Spleen (tissue), 11 donors: ENCODE results near the gene AHI1. TPM values are rescaled to one million over a fixed set of nuclear protein-coding genes. Genes with fewer than 3 reads are reported as not detected.

Source experiments
- DNase-seq: peaks from one replicate; pipeline ENCODE4 v3.0.0-alpha.2; 2020
- H3K27ac ChIP-seq, 8 donors: fragments of 200-600 bp; sonication (generic) in 7 of 8; 1 replicate in 4 of 8; 2 replicates in 4 of 8; pipeline versions ENCODE4 v1.5.0 to v1.8.0; 2016 to 2021; ENCODE audit warnings: inconsistent platforms in 4 of 8, mild to moderate bottlenecking in 4 of 8, moderate library complexity in 1 of 8
- H3K27me3 ChIP-seq, 7 donors: fragments of 200-600 bp; sonication (generic) in 6 of 7; replicated peaks in 1 of 7; 1 replicate in 4 of 7; 2 replicates in 3 of 7; pipeline versions ENCODE4 v1.5.0 to v1.8.0; 2016 to 2021; ENCODE audit warnings: inconsistent platforms in 3 of 7, mild to moderate bottlenecking in 1 of 7
- H3K36me3 ChIP-seq, 6 donors: fragments of 200-600 bp; sonication (generic) in 5 of 6; 1 replicate in 4 of 6; 2 replicates in 2 of 6; pipeline versions ENCODE4 v1.5.0 to v1.8.0; 2016 to 2021; ENCODE audit warnings: inconsistent platforms in 2 of 6
- H3K4me1 ChIP-seq, 6 donors: fragments of 200-600 bp; sonication (generic) in 5 of 6; 1 replicate in 3 of 6; 2 replicates in 3 of 6; pipeline versions ENCODE4 v1.5.0 to v1.8.0; 2016 to 2021; ENCODE audit warnings: inconsistent platforms in 3 of 6
- H3K4me3 ChIP-seq, 8 donors: fragments of 200-600 bp; sonication (generic) in 7 of 8; 1 replicate in 4 of 8; 2 replicates in 4 of 8; pipeline versions ENCODE4 v1.5.0 to v1.8.0; 2016 to 2021; ENCODE audit warnings: inconsistent platforms in 4 of 8, mild to moderate bottlenecking in 4 of 8, moderate library complexity in 2 of 8
- H3K9me3 ChIP-seq, 8 donors: fragments of 200-600 bp; sonication (generic) in 7 of 8; 1 replicate in 4 of 8; 2 replicates in 4 of 8; pipeline versions ENCODE4 v1.5.0 to v1.8.0; 2016 to 2021; ENCODE audit warnings: inconsistent platforms in 4 of 8
- POLR2A ChIP-seq, 3 donors: fragments of 450-650 bp; IDR thresholded peaks; one replicate each; pipeline ENCODE4 v1.5.1; 2017; ENCODE audit warnings: antibody characterized with exemption in 3 of 3, mild to moderate bottlenecking in 1 of 3
- POLR2AphosphoS5 ChIP-seq, 3 donors: sonication (generic); formaldehyde crosslinking; IDR thresholded peaks; one replicate each; pipeline ENCODE4 v1.5.1; 2017; ENCODE audit warnings: antibody characterized with exemption in 3 of 3
- WGBS, 5 donors: extraction: QIAGEN DNeasy Blood & Tissue Kit in 3 of 5; methylation state at CpG; one replicate each; pipeline versions ENCODE4 v1.1.5 to v1.1.7; 2013 to 2018; 5-methylcytosine and 5-hydroxymethylcytosine counted together
- intact Hi-C: fragments of 100-400 bp; cut with DNase I; formaldehyde crosslinking; loops from one replicate; pipeline ENCODE4 v1.15.0; 2023; ENCODE audit warnings: low total_unique reads
- polyA plus RNA-seq, 3 donors: library from polyadenylated mRNA; stranded (reverse); fragments of 200-250 nt; gene quantifications; one replicate each; pipeline ENCODE4 v1.2.1, GENCODE V29; 2013
- total RNA-seq, 7 donors: library from RNA; depleted of rRNA in 3 of 7; stranded (reverse); fragments of >200 nt in 3 of 7; fragmentation: NEBNext Ultra II Directional in 4 of 7; extraction: Animal tissue kit (Norgen Biotek cat#: 25700) in 4 of 7; gene quantifications; one replicate each; pipeline versions ENCODE4 v1.1.0 to v1.2.1, GENCODE V29; 2016 to 2021
- TF ChIP-seq, protein P1 (sequence below), 11 experiments: fragments of 200-600 bp in 7 of 11; fragments of 450-650 bp in 4 of 11; sonication (generic) in 4 of 11; IDR thresholded peaks in 8 of 11; conservative IDR thresholded peaks in 3 of 11; 1 replicate in 7 of 11; 2 replicates in 4 of 11; pipeline versions ENCODE4 v1.4.0 to v1.8.0; 2016 to 2021; ENCODE audit warnings: antibody characterized with exemption in 11 of 11, inconsistent platforms in 4 of 11, mild to moderate bottlenecking in 1 of 11
- donor health status: healthy with polysubstance abuse.
- donor health status: DM: no; HTN: no; CAD: no; lungs with moderate emphysema.
- donor health status: DM: no; HTN: no; CAD: no.
- donor health status: Bipolar disorder and iron deficiency.
- donor health status: healthy.
- donor health status: DM: no; HTN: no; CAD: no.
- donor health status: DM: yes; HTN: yes; CAD: no.

The AHI1 gene
- total and polyA plus RNA-seq, 10 donors: 3.6 to 21.8 (median 16.9) TPM

DNA sequence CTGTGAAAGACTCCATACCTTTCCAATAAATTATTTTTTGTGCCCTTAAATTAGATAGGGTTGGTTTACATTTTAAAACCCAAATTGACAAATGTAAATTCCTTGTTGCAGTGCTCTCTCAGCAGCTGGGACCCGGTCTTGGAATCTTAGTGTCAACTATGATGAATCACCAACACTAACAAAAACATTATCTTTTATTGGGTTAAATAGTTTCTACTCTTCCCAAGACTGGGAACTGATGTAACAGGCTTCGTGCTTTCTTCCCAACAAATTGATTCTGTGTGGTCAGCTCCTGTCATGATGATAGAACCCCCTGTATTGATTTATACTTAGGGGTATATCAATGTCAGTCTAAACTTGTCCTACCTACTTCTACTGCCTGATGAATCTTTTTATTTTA is 23.2 kb upstream of the AHI1 start:
- Histone ChIP-seq H3K4me3 (no peak overlapping the region), H3K4me1 (no peaks in the 10 kb centered on the region), H3K27ac (no peak overlapping the region), H3K27me3 (no peaks in the 10 kb centered on the region), H3K36me3 (no peaks in the 10 kb centered on the region), H3K9me3 (no peaks in the 10 kb centered on the region)
- DNase-seq: no peak
- TF ChIP-seq, protein P1, sequence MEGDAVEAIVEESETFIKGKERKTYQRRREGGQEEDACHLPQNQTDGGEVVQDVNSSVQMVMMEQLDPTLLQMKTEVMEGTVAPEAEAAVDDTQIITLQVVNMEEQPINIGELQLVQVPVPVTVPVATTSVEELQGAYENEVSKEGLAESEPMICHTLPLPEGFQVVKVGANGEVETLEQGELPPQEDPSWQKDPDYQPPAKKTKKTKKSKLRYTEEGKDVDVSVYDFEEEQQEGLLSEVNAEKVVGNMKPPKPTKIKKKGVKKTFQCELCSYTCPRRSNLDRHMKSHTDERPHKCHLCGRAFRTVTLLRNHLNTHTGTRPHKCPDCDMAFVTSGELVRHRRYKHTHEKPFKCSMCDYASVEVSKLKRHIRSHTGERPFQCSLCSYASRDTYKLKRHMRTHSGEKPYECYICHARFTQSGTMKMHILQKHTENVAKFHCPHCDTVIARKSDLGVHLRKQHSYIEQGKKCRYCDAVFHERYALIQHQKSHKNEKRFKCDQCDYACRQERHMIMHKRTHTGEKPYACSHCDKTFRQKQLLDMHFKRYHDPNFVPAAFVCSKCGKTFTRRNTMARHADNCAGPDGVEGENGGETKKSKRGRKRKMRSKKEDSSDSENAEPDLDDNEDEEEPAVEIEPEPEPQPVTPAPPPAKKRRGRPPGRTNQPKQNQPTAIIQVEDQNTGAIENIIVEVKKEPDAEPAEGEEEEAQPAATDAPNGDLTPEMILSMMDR (IDR thresholded peaks at IDR 0.05 in 8 of 11, conservative IDR thresholded peaks at IDR 0.05 in 3 of 11): no peak
- 74 to 84% (median 82%) methylated on average over 2 of the region's 2 CpGs for WGBS, 5 donors
- intact Hi-C loops: no loop called here

DNA sequence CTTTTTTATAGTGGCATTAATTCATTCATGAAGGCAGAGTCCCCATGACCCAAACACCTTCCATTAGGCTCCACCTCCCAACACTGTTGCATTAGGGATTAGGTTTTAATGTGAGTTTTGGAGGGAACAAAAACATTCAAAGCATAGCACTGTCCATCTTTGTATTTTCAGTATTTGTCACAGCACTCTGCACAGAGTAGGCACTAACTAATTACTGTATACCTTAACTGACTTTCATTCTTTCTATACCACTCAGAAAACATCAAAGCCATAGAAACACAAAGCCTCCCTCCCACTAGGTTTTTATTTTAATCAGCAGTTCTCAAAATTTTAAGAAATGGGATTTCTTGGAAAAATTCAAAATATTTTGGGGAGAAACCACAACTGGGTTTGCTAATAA is 21.8 kb upstream of the AHI1 start:
- no peaks in the 10 kb centered on the region for H3K4me1 ChIP-seq
- no peak overlapping the region for H3K27ac ChIP-seq
- DNase-seq: no peak
- no peak overlapping the region for H3K4me3 ChIP-seq
- no peaks in the 10 kb centered on the region for H3K9me3 ChIP-seq
- H3K27me3 ChIP-seq: no peaks in the 10 kb centered on the region
- TF ChIP-seq, protein P1 (IDR thresholded peaks at IDR 0.05 in 8 of 11, conservative IDR thresholded peaks at IDR 0.05 in 3 of 11): no peak
- no peak for TF ChIP-seq POLR2AphosphoS5 (IDR thresholded peaks at IDR 0.05)
- no peak for TF ChIP-seq POLR2A (IDR thresholded peaks at IDR 0.05)
- no peaks in the 10 kb centered on the region for H3K36me3 ChIP-seq
- intact Hi-C loops: no loop called here

DNA sequence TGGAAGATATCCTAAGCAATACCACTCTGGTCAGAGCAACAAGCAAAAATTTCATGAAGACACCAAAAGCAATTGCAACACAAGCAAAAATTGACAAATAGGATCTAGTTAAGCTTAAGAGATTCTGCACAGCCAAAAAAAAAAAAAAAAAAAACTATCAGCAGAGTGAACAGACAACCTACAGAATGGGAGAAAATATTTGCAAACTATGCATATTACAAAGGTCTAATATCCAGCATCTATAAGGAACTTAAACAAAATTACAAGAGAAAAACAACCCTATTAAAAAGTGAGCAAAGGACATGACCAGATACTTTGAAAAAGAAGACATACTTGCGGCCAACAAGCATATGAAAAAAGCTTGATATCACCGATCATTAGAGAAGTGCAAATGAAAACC is 20.0 kb upstream of the AHI1 start:
- intact Hi-C loops: no loop called here
- H3K9me3 ChIP-seq: no peaks in the 10 kb centered on the region
- no peaks in the 10 kb centered on the region for H3K27me3 ChIP-seq
- no peaks in the 10 kb centered on the region for H3K36me3 ChIP-seq
- WGBS, 5 donors: 94 to 97% (median 97%) methylated on average over 2 of the region's 2 CpGs
- H3K4me3 ChIP-seq: no peak overlapping the region
- no peaks in the 10 kb centered on the region for H3K4me1 ChIP-seq
- TF ChIP-seq POLR2AphosphoS5 (IDR thresholded peaks at IDR 0.05) (no peak), POLR2A (IDR thresholded peaks at IDR 0.05) (no peak)
- TF ChIP-seq, protein P1 (IDR thresholded peaks at IDR 0.05 in 8 of 11, conservative IDR thresholded peaks at IDR 0.05 in 3 of 11): no peak
- no peak overlapping the region for H3K27ac ChIP-seq
- no peak for DNase-seq

DNA sequence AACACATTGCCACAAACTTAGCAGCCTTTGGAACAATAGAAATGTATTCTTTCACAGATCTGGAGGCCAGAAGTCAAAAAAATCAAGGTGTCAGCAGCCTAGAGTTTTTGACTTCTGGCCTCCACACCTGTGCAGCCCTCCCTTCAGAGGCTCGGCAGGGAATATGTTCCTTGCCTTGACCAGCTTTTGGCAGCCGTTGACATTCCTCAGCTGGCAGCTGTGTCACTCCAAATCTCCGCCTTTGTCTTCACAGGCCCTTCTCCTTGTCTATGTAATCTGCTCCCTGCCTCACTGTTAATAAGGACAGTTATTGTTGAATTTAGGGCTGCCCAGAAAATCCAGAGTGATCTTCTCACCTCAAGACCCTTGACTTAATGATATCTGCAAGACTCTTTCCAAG is 17.2 kb upstream of the AHI1 start:
- Histone ChIP-seq H3K4me3 (no peak overlapping the region), H3K27me3 (no peaks in the 10 kb centered on the region), H3K9me3 (no peaks in the 10 kb centered on the region), H3K27ac (no peak overlapping the region), H3K36me3 (no peaks in the 10 kb centered on the region), H3K4me1 (no peaks in the 10 kb centered on the region)
- DNase-seq: no peak
- intact Hi-C loops: no loop called here
- TF ChIP-seq POLR2A (IDR thresholded peaks at IDR 0.05): no peak
- no peak for TF ChIP-seq POLR2AphosphoS5 (IDR thresholded peaks at IDR 0.05)
- TF ChIP-seq, protein P1 (IDR thresholded peaks at IDR 0.05 in 8 of 11, conservative IDR thresholded peaks at IDR 0.05 in 3 of 11): no peak
- 85 to 92% (median 88%) methylated on average over 3 of the region's 3 CpGs for WGBS, 5 donors
